Uterus (tissue), 4 donors: ENCODE results near the gene PDLIM5. TPM values are rescaled to one million over a fixed set of nuclear protein-coding genes. Genes with fewer than 3 reads are reported as not detected.
A peak's percentile ranks its signal among the peaks of the same experiment; 100 is the strongest.

Experiments
- DNase-seq, 2 donors: peaks; one replicate each; pipeline ENCODE4 v3.0.0-alpha.2; 2019 to 2020
- H3K27ac ChIP-seq, 2 donors: fragments of 200-600 bp; sonication (generic); 1 replicate in 1 of 2; 2 replicates in 1 of 2; pipeline ENCODE4 v1.5.1; 2016 to 2018
- H3K27me3 ChIP-seq, 2 donors: fragments of 200-600 bp; sonication (generic); one replicate each; pipeline ENCODE4 v1.5.1; 2018 to 2019; ENCODE audit warnings: control low read depth in 1 of 2
- H3K36me3 ChIP-seq, 2 donors: fragments of 200-600 bp; sonication (generic); one replicate each; pipeline ENCODE4 v1.5.1; 2019; ENCODE audit warnings: control low read depth in 1 of 2
- H3K4me1 ChIP-seq, 2 donors: fragments of 200-600 bp; sonication (generic); one replicate each; pipeline ENCODE4 v1.5.1; 2018 to 2019; ENCODE audit warnings: control low read depth in 1 of 2
- H3K4me3 ChIP-seq, 2 donors: fragments of 200-600 bp; sonication (generic); 1 replicate in 1 of 2; 2 replicates in 1 of 2; pipeline ENCODE4 v1.5.1; 2018 to 2019; ENCODE audit warnings: mild to moderate bottlenecking in 1 of 2
- H3K9me3 ChIP-seq, 2 donors: fragments of 200-600 bp; sonication (generic); one replicate each; pipeline ENCODE4 v1.5.1; 2019; ENCODE audit warnings: control low read depth in 1 of 2
- POLR2A ChIP-seq, 2 donors: fragments of 450-650 bp; IDR thresholded peaks; one replicate each; pipeline ENCODE4 v1.6.1; 2016; ENCODE audit warnings: antibody characterized with exemption in 2 of 2, mild to moderate bottlenecking in 1 of 2, moderate library complexity in 1 of 2
- intact Hi-C: fragments of 100-400 bp; cut with DNase I; formaldehyde crosslinking; loops from one replicate; pipeline ENCODE4 v1.15.1; 2023; ENCODE audit warnings: low total_unique reads
- total RNA-seq, 4 donors: library from RNA; depleted of rRNA in 3 of 4; stranded (reverse); fragments of >200 nt in 3 of 4; gene quantifications; one replicate each; pipeline versions ENCODE4 v1.1.0 to v1.2.4, GENCODE V29; 2014 to 2023
- TF ChIP-seq, protein P1 (sequence below), 4 experiments: fragments of 200-600 bp in 2 of 4; fragments of 450-650 bp in 2 of 4; sonication (generic) in 2 of 4; IDR thresholded peaks; one replicate each; pipeline ENCODE4 v1.5.1; 2016 to 2019; ENCODE audit warnings: antibody characterized with exemption in 4 of 4, mild to moderate bottlenecking in 2 of 4, moderate library complexity in 1 of 4
- donor health status: DM: yes; HTN: yes; CAD: no.

PDLIM5 gene
- total RNA-seq, 4 donors from 2014 or later, result 90.8 to 571 (median 351) TPM

DNA sequence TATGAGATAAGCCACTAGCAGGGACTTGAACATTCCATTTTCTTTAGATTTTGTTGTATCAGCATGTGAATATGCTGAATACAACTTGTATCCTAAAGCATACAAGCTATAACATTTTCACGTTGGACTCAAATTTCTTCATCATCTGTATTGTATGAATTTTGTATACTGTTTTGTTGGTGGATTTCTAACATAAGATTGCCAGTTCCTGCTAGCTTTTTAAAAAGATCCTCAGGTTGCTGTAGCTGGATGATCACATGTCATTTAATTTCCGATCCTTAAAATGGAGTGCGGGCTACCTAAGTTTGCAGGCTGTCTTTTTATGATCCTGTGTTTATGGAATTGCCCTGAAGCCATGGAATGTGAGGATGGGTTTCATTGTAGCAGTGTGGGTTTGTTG is 6.9 kb downstream of the PDLIM5 start:
- Histone ChIP-seq H3K4me1 (peaks cover 0 to 5% of the 10 kb centered on the region in 2 donors), H3K4me3 (no peak overlapping the region), H3K9me3 (no peaks in the 10 kb centered on the region), H3K27me3 (no peaks in the 10 kb centered on the region), H3K27ac (peak overlapping the region; percentile 26 to 66), H3K36me3 (no peaks in the 10 kb centered on the region)
- TF ChIP-seq, protein P1, sequence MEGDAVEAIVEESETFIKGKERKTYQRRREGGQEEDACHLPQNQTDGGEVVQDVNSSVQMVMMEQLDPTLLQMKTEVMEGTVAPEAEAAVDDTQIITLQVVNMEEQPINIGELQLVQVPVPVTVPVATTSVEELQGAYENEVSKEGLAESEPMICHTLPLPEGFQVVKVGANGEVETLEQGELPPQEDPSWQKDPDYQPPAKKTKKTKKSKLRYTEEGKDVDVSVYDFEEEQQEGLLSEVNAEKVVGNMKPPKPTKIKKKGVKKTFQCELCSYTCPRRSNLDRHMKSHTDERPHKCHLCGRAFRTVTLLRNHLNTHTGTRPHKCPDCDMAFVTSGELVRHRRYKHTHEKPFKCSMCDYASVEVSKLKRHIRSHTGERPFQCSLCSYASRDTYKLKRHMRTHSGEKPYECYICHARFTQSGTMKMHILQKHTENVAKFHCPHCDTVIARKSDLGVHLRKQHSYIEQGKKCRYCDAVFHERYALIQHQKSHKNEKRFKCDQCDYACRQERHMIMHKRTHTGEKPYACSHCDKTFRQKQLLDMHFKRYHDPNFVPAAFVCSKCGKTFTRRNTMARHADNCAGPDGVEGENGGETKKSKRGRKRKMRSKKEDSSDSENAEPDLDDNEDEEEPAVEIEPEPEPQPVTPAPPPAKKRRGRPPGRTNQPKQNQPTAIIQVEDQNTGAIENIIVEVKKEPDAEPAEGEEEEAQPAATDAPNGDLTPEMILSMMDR (IDR thresholded peaks at IDR 0.05), result no peak
- no peak for TF ChIP-seq POLR2A (IDR thresholded peaks at IDR 0.05)
- DNase-seq, result no peak
- intact Hi-C loops, result no loop called here

GRCh38 chr4:94459462-94460161 is 7.9 kb downstream of the PDLIM5 start:
- Histone ChIP-seq H3K9me3 (no peaks in the 10 kb centered on the region), H3K36me3 (no peaks in the 10 kb centered on the region), H3K4me1 (peaks cover 0 to 5% of the 10 kb centered on the region in 2 donors), H3K4me3 (no peak overlapping the region), H3K27ac (peak overlapping the region in 1 of 2 donors; percentile 66), H3K27me3 (no peaks in the 10 kb centered on the region)
- DNase-seq, result no peak
- intact Hi-C loops, result no loop called here
- TF ChIP-seq POLR2A (IDR thresholded peaks at IDR 0.05), result no peak
- TF ChIP-seq, protein P1 (IDR thresholded peaks at IDR 0.05), result no peak

- no peak for TF ChIP-seq POLR2A (IDR thresholded peaks at IDR 0.05)
- TF ChIP-seq, protein P1 (IDR thresholded peaks at IDR 0.05), result no peak
- no peaks in the 10 kb centered on the region for H3K36me3 ChIP-seq
- H3K27ac ChIP-seq, result peak overlapping the region in 1 of 2 donors; percentile 6
- peaks cover 0 to 8% of the 10 kb centered on the region in 2 donors for H3K4me1 ChIP-seq
- DNase-seq, result no peak
- no peak overlapping the region for H3K4me3 ChIP-seq
- no peaks in the 10 kb centered on the region for H3K9me3 ChIP-seq
- H3K27me3 ChIP-seq, result no peaks in the 10 kb centered on the region
- intact Hi-C loops, result no loop called here
Observed at GRCh38 chr4:94461506-94461905, 9.8 kb downstream of the PDLIM5 start.

DNA sequence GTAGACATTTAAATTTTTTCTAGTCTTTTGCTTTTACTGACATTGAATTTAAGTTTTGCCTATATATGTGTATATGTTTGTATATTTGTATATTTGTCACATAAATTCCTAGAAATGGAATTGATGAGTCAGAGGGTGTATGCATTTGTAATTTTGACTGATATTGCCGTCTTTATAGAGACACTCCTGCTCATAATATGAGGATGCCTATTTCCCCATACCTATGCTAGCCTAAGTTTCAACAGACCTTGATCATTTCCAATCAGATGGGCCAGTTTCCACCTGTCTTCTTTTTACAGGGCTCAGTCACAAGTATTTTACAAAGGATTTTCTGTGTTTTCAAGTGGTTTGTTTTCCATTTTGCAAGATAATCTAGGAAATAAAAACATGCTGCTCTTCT is 10.8 kb downstream of the PDLIM5 start:
- Histone ChIP-seq H3K9me3 (no peaks in the 10 kb centered on the region), H3K4me1 (peaks cover 4 to 8% of the 10 kb centered on the region in 2 donors), H3K27ac (no peak overlapping the region), H3K27me3 (no peaks in the 10 kb centered on the region), H3K36me3 (no peaks in the 10 kb centered on the region), H3K4me3 (no peak overlapping the region)
- intact Hi-C loops, result no loop called here
- no peak for DNase-seq
- TF ChIP-seq POLR2A (IDR thresholded peaks at IDR 0.05), result no peak
- TF ChIP-seq, protein P1 (IDR thresholded peaks at IDR 0.05), result no peak

DNA sequence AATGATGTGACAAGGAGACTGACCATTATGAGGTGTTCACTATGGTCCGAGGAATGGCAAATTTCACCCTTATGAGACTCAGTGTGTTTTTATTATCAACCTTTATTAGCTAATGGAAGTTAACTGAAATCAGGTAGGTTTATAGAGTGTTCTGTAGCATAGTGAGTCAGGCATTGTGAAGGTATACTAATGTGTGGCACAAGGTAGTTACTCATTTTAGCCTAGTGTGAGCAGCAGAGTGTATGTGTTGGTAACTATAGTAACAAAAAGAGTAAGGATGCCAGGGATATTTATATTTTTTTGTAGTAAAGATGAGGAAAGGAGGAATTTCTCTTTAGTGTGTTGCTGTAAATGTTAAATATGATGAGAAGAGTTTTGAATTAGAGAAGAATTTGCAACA is 12.0 kb downstream of the PDLIM5 start:
- H3K4me1 ChIP-seq, result peaks cover 4 to 8% of the 10 kb centered on the region in 2 donors

More for the DNA sequence above, 12.0 kb downstream of the PDLIM5 start:
- TF ChIP-seq, protein P1 (IDR thresholded peaks at IDR 0.05), result no peak
- no peak for TF ChIP-seq POLR2A (IDR thresholded peaks at IDR 0.05)
- Histone ChIP-seq H3K27me3 (no peaks in the 10 kb centered on the region), H3K36me3 (no peaks in the 10 kb centered on the region), H3K4me3 (no peak overlapping the region), H3K9me3 (no peaks in the 10 kb centered on the region), H3K27ac (peak overlapping the region in 1 of 2 donors; percentile 15)
- DNase-seq, result no peak
- intact Hi-C loops, result no loop called here
